Endothelial cell of umbilical vein (primary cell): ENCODE measurements around the gene IST1.

Source experiments
- EZH2 ChIP-seq: IDR thresholded peaks from 2 replicates; pipeline ENCODE4 v1.6.1; 2012; ENCODE audit warnings: borderline replicate concordance, low read depth, mild to moderate bottlenecking, moderate library complexity, low read length, inconsistent platforms; ENCODE audit not compliant: severe bottlenecking
- MAX ChIP-seq: IDR thresholded peaks from 2 replicates; pipeline ENCODE4 v1.6.1; 2011; ENCODE audit not compliant: insufficient read depth, insufficient read length
- POLR2A ChIP-seq: IDR thresholded peaks from 2 replicates; pipeline ENCODE4 v1.6.1; 2012; ENCODE audit warnings: low read depth, mild to moderate bottlenecking, control low read depth, low read length
- POLR2AphosphoS5 ChIP-seq: IDR thresholded peaks from 2 replicates; pipeline ENCODE4 v1.6.1; 2012; ENCODE audit warnings: low read depth, mild to moderate bottlenecking, control low read depth, low read length, moderate library complexity; ENCODE audit not compliant: insufficient read depth
- TF ChIP-seq, protein P1 (sequence below), 2 donors: IDR thresholded peaks; 1 replicate in 1 of 2; 2 replicates in 1 of 2; pipeline ENCODE4 v1.5.1; 2011; ENCODE audit warnings: low read length in 2 of 2, mild to moderate bottlenecking in 2 of 2, moderate library complexity in 2 of 2, control low read depth in 1 of 2, inconsistent platforms in 1 of 2, low read depth in 1 of 2; ENCODE audit not compliant: insufficient read depth in 1 of 2; ENCODE audit errors: extremely low read depth in 1 of 2

- TF ChIP-seq, protein P1, sequence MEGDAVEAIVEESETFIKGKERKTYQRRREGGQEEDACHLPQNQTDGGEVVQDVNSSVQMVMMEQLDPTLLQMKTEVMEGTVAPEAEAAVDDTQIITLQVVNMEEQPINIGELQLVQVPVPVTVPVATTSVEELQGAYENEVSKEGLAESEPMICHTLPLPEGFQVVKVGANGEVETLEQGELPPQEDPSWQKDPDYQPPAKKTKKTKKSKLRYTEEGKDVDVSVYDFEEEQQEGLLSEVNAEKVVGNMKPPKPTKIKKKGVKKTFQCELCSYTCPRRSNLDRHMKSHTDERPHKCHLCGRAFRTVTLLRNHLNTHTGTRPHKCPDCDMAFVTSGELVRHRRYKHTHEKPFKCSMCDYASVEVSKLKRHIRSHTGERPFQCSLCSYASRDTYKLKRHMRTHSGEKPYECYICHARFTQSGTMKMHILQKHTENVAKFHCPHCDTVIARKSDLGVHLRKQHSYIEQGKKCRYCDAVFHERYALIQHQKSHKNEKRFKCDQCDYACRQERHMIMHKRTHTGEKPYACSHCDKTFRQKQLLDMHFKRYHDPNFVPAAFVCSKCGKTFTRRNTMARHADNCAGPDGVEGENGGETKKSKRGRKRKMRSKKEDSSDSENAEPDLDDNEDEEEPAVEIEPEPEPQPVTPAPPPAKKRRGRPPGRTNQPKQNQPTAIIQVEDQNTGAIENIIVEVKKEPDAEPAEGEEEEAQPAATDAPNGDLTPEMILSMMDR (IDR thresholded peaks at IDR 0.05; ENCODE audit: extremely low read depth in 1 of 2, insufficient read depth in 1 of 2, low read depth in 1 of 2, low read length in 2 of 2), result peak; percentile 76 to 79
- TF ChIP-seq POLR2A, result no peak
- no peak for TF ChIP-seq EZH2
- TF ChIP-seq MAX, result no peak
- TF ChIP-seq POLR2AphosphoS5, result no peak
Observed at GRCh38 chr16:71961066-71962039, 66.0 kb downstream of the IST1 start.
